Measurements from ENCODE around the gene LAG3. TPM values are rescaled to one million over a fixed set of nuclear protein-coding genes. Genes with fewer than 3 reads are reported as not detected.

Gene LAG3
- total RNA-seq, 4 donors from 2014 or later = 0.68 to 1.4 TPM; not detected in 2

DNA sequence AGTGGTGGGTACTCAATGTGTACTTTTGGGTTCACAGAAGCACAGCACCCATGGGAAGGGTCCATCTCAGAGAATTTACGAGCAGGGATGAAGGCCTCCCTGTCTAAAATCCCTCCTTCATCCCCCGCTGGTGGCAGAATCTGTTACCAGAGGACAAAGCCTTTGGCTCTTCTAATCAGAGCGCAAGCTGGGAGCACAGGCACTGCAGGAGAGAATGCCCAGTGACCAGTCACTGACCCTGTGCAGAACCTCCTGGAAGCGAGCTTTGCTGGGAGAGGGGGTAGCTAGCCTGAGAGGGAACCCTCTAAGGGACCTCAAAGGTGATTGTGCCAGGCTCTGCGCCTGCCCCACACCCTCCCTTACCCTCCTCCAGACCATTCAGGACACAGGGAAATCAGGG, 47.8 kb downstream of the LAG3 start:
- Histone ChIP-seq H3K9me3 (no peaks in the 10 kb centered on the region), H3K4me1 (peaks cover 5 to 17% (median 11%) of the 10 kb centered on the region in 4 donors), H3K4me3 (no peak overlapping the region), H3K27ac (no peak overlapping the region), H3K27me3 (peaks cover 31% of the 10 kb centered on the region), H3K36me3 (no peaks in the 10 kb centered on the region)
- WGBS, 2 donors (ENCODE audit: low coverage in 1 of 2) = 71 to 90% methylated on average over 4 to 5 of the region's 5 CpGs
- intact Hi-C loops (cut with DNase I; ENCODE audit: low total_unique reads) (no loop called here), in situ Hi-C loops (cut with MboI; ENCODE audit: low pct_ligation_motif_present in 1 of 4, low pct_unique_long_range_greater_than_20kb in 1 of 4, low sequenced_read_pairs in 3 of 4) (loop anchor here in 1 of 4 donors (10.0 kb wide), 1 partner anchor 75 kb away; no protein-coding TSS in a partner anchor)
- DNase-seq = no peak
- TF ChIP-seq, protein P1, sequence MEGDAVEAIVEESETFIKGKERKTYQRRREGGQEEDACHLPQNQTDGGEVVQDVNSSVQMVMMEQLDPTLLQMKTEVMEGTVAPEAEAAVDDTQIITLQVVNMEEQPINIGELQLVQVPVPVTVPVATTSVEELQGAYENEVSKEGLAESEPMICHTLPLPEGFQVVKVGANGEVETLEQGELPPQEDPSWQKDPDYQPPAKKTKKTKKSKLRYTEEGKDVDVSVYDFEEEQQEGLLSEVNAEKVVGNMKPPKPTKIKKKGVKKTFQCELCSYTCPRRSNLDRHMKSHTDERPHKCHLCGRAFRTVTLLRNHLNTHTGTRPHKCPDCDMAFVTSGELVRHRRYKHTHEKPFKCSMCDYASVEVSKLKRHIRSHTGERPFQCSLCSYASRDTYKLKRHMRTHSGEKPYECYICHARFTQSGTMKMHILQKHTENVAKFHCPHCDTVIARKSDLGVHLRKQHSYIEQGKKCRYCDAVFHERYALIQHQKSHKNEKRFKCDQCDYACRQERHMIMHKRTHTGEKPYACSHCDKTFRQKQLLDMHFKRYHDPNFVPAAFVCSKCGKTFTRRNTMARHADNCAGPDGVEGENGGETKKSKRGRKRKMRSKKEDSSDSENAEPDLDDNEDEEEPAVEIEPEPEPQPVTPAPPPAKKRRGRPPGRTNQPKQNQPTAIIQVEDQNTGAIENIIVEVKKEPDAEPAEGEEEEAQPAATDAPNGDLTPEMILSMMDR (IDR thresholded peaks at IDR 0.05) = no peak
- TF ChIP-seq EP300 (IDR thresholded peaks at IDR 0.05; ENCODE audit: low read depth) (no peak), POLR2A (IDR thresholded peaks at IDR 0.05) (no peak), POLR2AphosphoS5 (IDR thresholded peaks at IDR 0.05) (no peak)

DNA sequence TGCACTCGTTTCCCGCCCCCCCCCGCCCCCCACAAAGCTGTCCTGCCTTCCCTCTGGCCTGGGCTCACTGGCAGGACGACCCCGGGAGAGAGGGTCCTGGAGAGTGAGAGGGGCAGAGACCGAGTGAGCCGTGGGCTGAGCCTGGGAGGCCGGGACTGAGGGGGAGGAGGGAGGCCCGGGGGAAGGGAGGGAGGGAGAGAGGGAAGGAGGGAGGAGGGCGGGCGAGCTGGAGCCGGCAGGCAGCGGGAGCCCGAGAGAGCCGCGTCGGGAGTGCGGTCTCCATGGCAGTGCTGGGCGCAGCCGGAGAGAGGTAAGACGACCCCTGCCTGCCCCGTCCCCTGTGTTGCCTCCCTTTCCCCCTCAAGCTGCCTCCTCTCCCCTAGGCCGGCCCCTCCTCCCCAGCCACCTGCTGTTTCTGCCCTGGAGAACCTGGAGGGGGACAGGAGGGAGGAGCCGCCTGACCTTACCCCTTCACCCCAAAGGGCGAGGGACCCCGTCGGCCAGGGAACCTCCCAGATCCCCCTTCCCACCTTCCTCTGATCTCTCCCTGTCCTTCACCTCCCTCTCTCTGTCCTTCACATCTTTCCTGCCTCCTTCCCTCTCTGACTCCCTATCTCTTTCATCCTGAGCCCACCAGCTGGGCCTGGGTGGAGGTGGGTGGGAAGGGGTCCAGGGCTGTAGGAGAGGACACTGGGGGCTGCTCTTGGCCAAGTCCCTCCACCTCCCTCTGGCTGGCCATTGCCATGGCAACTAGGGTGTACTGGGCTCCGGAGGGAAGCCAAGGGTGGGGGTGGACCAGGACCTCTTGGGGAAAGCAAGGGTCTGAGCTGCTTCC, 49.5 kb downstream of the LAG3 start, which contains the start of gene GPR162:
GPR162 (plus strand) TSS at position 231 of the 835 bp plus-strand sequence. CDS start 2,078 bp downstream, outside the sequence.
- Histone ChIP-seq H3K9me3 (no peaks in the 10 kb centered on the region), H3K4me1 (peaks cover 7 to 20% (median 12%) of the 10 kb centered on the region in 4 donors), H3K27me3 (peaks cover 33% of the 10 kb centered on the region), H3K36me3 (no peaks in the 10 kb centered on the region), H3K27ac (peak within 1 kb of the TSS; percentile 48 to 77 (median 64)), H3K4me3 (peak within 1 kb of the TSS; percentile 24 to 50 (median 34))
- in situ Hi-C loops (cut with MboI; ENCODE audit: low pct_ligation_motif_present in 1 of 4, low pct_unique_long_range_greater_than_20kb in 1 of 4, low sequenced_read_pairs in 3 of 4) (loop anchor here in 1 of 4 donors (10.0 kb wide), 1 partner anchor 77 kb away; no protein-coding TSS in a partner anchor), intact Hi-C loops (cut with DNase I; ENCODE audit: low total_unique reads) (no loop called here)
- TF ChIP-seq EP300 (IDR thresholded peaks at IDR 0.05; ENCODE audit: low read depth) (no peak), POLR2AphosphoS5 (IDR thresholded peaks at IDR 0.05) (no peak)
- peak; percentile 48 for DNase-seq
- 2% methylated on average over 25 of the region's 28 CpGs; no CpG with 5 or more reads in 1 of the 2 donors for WGBS, 2 donors (ENCODE audit: low coverage in 1 of 2)

DNA sequence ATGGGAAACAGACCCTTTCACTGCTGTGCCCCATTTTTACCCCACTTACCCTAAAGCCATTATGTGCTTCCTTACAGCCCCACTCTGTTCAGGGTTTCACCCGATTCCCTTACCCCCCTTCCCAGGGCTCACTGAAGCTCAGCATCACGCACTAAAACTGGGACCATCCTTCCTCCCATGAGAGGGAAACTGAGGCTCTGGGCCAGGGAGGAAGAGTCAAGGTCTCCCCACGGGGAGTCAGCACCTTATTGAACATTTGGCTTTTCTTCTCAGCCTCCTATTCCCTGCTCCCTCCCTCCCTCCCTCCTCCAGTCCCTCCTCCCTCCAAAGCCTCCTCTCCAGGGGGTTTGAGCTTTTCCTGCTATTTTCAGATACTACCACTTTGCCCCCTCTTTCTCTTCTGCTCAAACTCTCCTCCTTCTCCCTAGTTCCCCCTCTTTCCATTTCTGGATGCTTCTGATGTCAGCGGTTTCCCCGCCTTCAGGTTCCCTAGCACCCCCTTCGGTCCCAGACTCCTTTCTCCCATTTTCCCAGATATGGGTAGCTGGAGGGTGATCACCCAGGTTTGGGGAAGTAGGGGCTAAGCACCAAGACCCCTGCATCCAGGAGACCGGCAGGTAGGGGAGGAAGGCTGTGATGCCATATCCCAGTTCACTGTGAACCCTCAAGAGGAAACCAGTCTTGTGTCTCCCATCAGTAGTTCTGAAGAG, 50.3 kb downstream of the LAG3 start:
- peak overlapping the region in 1 of 4 donors; percentile 50 for H3K4me3 ChIP-seq
- in situ Hi-C loops (cut with MboI; ENCODE audit: low pct_ligation_motif_present in 1 of 4, low pct_unique_long_range_greater_than_20kb in 1 of 4, low sequenced_read_pairs in 3 of 4) = loop anchor here in 1 of 4 donors (10.0 kb wide), 1 partner anchor 78 kb away; no protein-coding TSS in a partner anchor

DNA sequence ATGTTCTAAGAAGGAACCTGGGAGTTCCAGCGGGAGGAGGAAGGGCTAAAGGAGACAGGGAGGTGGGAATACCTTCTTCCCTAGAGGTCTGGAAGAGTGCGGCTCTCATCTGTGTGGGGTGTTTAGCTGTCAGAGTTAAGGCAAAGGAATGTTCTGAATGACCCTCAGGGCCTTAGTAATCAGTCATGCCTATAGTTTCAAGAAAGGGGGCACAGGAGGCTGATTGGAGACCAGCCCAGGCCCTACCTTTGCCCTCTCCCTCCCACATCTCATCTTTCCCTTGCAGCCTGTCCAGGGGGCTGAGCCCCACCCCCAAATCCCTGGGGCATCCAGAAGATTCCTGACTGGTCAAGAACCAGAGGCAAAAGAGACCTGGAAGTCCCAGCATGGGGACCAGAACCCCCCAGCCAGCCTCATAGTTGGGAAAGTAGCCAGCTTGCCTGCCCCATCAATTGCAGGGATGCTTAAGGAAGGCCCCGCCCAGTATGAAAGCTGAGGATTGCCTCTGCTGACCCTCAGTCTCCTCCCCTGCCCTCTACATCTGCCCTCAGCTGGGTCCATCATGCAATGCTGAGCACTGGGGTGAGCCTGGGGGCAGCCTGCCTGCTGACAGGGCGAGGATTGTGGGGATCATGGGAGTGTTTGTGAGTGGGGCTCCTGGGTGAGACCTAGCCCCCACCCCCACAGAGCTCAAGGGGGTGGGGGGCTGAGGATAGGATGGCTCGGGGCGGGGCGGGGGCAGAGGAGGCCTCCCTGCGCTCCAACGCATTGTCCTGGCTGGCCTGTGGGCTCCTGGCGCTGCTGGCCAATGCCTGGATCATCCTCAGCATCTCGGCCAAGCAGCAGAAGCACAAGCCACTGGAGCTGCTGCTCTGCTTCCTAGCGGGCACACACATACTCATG, 51.1 kb downstream of the LAG3 start:
- DNase-seq = no peak
- no peaks in the 10 kb centered on the region for H3K9me3 ChIP-seq
- H3K4me3 ChIP-seq = no peak overlapping the region
- intact Hi-C loops (cut with DNase I; ENCODE audit: low total_unique reads) = no loop called here
- WGBS, 2 donors (ENCODE audit: low coverage in 1 of 2) = 0 to 69% methylated on average over 1 to 9 of the region's 12 CpGs
- H3K36me3 ChIP-seq = no peaks in the 10 kb centered on the region
- H3K27me3 ChIP-seq = peaks cover 46% of the 10 kb centered on the region
- no peak for TF ChIP-seq EP300 (IDR thresholded peaks at IDR 0.05; ENCODE audit: low read depth)
- TF ChIP-seq POLR2A (IDR thresholded peaks at IDR 0.05) = no peak
- in situ Hi-C loops (cut with MboI; ENCODE audit: low pct_ligation_motif_present in 1 of 4, low pct_unique_long_range_greater_than_20kb in 1 of 4, low sequenced_read_pairs in 3 of 4) = loop anchor here in 1 of 4 donors (10.0 kb wide), 1 partner anchor 79 kb away; no protein-coding TSS in a partner anchor
- H3K4me1 ChIP-seq = peaks cover 7 to 33% (median 21%) of the 10 kb centered on the region in 4 donors
- no peak overlapping the region for H3K27ac ChIP-seq

More for the DNA sequence above, 50.3 kb downstream of the LAG3 start:
- intact Hi-C loops (cut with DNase I; ENCODE audit: low total_unique reads) = no loop called here
- Histone ChIP-seq H3K9me3 (no peaks in the 10 kb centered on the region), H3K27ac (no peak overlapping the region), H3K27me3 (peaks cover 39% of the 10 kb centered on the region), H3K36me3 (no peaks in the 10 kb centered on the region), H3K4me1 (peaks cover 7 to 26% (median 19%) of the 10 kb centered on the region in 4 donors)
- no peak for DNase-seq
- TF ChIP-seq EP300 (IDR thresholded peaks at IDR 0.05; ENCODE audit: low read depth) = no peak
- 50 to 69% methylated on average over 3 to 7 of the region's 7 CpGs for WGBS, 2 donors (ENCODE audit: low coverage in 1 of 2)
